HuH-7 (cell line): ENCODE measurements around the gene AZI2.

Experiments
- DNase-seq: peaks from one replicate; pipeline ENCODE4 v3.0.0; 2011; ENCODE audit warnings: low spot score

Gene AZI2, protein sequence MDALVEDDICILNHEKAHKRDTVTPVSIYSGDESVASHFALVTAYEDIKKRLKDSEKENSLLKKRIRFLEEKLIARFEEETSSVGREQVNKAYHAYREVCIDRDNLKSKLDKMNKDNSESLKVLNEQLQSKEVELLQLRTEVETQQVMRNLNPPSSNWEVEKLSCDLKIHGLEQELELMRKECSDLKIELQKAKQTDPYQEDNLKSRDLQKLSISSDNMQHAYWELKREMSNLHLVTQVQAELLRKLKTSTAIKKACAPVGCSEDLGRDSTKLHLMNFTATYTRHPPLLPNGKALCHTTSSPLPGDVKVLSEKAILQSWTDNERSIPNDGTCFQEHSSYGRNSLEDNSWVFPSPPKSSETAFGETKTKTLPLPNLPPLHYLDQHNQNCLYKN

DNA sequence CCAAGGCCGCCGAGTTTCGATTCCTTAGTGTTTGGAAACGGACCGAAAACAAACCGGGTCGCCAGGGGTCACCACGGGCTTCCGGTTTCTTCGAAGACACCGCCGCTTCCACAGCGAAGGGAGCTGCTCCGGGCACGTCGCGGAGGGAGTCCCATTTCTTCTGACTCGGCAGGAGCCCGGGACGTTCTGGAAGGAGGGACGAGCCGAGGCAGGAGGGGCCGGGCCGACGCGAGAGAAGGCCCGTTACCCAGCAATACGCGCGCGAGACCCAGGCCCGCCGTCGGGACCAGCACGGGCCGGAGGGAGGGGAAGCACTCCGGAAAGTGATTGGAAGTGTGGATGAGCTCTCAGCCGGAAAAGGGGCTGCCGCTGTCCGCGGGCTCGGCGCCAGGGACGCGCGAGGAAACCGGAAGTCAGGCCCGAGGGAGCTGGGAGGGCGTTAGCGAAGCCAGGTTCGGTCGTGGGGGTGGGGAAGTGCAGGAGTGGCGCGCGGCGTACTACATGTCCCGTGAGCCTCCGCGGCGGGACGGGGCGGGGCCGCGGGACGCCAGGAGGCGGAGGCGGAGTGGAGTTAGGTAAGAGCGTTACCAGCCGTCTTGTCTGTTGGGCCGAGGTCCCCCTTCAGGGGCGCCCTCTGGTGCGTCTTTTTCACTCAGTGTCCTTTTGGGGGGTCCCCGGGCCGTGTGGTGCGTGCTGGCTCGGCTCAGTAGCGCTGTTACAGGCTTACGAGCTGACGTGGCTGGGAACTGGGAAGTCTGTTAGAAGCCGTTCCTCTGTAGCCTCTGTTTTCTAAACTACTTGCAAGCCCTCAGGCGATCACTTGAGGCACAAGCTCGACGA is at the start of gene AZI2, which contains the start of gene ZCWPW2:
Gene AZI2, minus strand, starts transcription at position 196 of the 840 bp plus-strand sequence. CDS start 8,207 bp downstream, outside the sequence.
Gene ZCWPW2, plus strand, starts transcription at position 93 of the 840 bp plus-strand sequence. CDS start 64,348 bp downstream, outside the sequence.
- DNase-seq = peak; percentile 87

DNA sequence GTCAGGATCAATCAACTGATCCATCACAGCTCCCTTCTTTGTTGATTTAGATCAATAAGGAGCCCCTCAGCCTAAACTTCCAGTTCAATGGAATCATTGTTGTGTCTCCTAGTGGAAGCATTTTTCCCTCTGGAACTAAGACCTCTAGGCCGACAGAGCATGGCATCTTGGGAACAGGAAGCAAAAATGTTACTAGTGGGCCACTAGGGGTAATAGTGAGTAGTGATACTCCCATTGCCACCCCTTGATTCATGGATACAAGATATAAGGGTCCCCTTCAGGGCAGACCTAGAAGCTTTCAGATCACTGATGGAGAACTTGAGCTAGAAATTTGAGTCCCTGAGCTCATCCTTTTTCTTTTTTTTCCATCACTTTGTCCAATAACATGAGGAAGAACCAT is 40.4 kb upstream of the AZI2 start:
- no peak for DNase-seq

DNA sequence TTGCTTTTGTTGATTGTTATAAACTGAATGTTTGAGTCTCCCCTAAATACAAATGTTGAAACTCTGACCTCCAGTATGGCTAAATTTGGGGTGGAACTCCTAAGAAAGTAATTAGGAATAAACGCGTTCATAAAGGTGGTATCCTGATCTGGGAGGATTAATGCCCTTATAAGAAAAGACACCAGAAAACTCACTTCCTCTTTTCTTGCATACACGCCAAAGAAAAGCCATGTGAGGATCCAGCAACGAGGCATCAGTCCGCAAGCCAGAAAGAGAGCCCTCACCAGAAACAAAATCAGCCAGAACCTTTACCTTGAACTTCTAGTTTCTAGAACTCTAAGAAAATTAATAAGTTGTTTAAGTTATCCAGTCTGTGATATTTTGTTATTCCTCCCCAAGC is 37.4 kb upstream of the AZI2 start:
- no peak for DNase-seq

GRCh38 chr3:28376424-28376823 is 27.8 kb upstream of the AZI2 start:
- no peak for DNase-seq

GRCh38 chr3:28349469-28350000 is 911 bp upstream of the AZI2 start:
- DNase-seq = peak; percentile 10

DNA sequence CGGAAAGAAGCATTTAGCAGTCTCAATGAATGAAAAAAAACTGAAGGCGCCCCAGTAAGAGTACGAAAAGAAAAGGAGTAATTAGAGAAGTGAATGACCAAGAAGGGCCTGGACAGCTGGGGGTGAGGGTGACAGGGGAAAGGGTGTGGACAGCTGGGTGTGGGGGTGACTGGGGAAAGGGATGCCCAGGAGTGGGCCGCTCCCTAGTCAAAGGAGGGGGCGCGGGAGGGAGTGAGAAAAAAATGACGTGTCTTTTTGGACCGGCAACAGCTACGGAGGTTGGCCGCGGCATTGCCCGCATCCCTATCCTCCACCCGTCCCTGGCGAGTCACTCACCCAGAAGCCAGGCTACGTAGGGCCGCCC is 377 bp downstream of the AZI2 start:
- no peak for DNase-seq

- no peak for DNase-seq
Measured at GRCh38 chr3:28347374-28348264, 1.0 kb downstream of the AZI2 start.

DNA sequence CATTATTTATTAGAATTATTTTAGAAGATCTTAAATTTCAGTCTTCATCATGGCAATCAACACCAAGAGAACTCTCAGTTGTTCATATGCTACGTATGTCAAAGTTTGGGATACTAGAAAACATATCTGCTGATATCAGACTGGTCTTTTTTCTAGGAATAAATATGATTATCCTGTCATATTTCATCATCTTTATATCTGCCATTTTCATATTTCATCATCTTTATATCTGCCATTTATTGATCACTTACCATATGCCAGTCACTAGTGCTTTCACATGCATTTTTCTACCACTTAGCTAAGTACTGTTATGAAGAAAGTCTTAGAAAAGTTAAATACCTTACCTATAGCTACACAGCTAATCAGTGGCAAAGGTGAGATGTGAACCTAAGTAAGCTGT is 2.9 kb downstream of the AZI2 start:
- no peak for DNase-seq

DNA sequence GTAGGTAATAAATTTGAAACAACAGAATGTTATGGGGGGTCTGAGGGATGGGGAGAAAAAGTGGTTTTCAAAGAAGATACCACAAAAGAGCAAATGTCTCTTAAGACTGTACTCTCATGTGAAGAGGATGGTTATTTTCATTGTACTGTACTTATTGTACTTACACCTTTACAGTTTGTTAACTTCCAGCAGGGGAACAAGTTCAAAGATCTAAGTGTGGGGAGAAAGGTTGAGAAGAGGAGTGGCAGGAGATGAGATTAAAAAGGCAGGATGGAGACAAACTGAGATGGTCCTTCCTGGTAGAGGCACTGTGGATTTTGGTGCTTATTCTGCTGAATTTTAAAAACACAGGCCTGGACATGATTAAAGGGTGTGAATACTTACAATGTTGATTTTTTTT is 5.5 kb downstream of the AZI2 start:
- DNase-seq = no peak

DNA sequence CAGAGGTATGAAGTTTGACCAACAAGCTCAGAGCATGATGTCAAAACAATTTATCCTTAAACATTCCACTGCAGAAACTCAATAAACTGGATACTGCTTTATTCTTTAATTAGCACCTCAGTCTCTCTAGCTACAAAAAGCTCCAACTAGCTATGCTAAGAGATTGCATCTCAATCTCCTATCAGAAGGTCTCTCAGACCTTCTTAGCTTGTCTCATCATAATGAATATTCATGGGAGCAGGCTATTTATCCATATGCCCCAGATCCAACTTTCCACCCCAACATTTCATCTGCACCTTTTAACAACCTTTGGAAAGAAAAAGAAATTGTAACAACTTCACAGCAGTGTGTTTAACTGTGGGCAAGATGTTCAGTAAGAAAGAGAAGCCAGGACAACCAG is 11.4 kb downstream of the AZI2 start:
- DNase-seq = no peak

DNA sequence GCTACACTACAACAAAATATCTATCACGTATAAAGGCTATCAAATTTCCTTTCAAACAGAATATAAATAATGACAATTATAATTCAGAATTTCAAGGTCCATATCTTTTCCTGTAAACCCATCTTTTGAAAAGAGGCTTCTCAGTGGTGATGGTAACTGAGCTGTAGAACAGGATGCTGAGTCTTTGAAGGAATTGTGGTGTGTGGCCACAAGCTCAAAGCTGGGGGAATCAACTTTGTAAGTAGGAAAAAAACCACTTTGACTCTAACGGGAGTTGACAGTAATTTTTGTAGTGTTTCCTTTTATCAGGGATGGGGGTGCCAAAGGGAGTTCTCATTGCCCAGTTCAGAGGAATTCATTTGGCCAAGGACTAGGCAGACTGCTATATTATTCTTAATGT is 13.4 kb downstream of the AZI2 start:
- no peak for DNase-seq

- DNase-seq = no peak
Measured at GRCh38 chr3:28334552-28334951, 14.1 kb downstream of the AZI2 start.

DNA sequence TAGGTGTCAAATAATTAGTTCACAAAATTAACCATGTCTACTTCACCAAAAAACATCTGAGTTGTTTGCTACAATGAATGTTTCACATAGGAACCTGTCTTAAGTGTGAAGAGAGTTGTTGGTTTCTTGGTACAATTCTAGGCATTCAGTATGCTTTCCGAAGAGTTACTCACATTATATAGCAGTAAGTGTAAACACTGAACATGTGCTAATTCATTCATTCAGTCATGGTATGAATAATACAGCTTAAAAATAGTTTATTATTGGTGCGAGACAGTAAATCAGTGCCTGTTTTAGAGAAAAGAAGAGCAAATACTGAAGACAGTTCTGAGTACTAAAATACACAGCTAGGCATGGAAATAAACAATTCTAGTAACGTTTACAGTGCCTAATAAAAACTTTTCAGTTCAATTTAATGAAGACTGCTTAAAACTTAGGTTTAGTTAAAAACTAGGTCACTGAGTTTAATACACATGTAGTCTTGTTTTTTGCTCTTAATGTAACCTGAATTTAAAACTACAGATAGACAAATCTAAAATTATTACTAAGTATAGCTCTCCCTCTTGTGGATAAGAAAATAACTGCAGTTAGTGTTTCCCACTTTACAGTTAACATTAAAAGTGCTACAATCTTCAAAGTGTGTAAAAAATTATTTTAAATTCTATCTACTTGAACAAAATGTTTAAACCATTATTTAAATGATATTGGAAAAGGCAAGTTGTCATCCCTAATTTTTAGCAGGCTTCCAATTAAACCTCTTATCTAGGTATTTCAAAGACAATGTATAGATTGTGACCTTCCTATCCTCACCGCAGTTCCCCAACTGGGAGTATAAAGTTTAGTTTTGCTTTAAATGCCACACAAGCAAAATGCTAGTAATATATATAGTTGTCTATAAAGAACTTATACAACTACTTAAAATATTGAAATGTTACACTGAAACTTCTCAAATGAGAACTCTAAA is 20.2 kb downstream of the AZI2 start:
- DNase-seq = no peak

GRCh38 chr3:28326458-28326926 is 22.1 kb downstream of the AZI2 start:
- no peak for DNase-seq

DNA sequence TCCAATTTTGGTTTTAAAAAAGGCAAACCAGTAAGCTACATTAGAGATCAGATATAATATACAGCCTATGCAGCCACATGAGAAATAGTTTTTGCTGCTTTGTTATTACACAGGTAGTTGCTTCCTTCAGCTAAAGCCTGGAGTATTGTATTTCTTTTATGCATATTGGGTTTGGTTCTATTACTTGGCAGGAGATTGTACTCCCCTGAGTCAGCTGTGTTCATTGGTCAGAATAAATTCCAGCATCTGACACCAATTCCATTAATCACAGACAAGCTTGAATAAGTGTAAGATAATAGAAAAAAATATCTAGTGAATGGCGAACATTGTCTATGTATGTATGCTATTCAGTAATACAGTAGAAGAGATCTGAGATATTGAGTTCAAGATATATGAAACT is 26.2 kb downstream of the AZI2 start:
- no peak for DNase-seq

DNA sequence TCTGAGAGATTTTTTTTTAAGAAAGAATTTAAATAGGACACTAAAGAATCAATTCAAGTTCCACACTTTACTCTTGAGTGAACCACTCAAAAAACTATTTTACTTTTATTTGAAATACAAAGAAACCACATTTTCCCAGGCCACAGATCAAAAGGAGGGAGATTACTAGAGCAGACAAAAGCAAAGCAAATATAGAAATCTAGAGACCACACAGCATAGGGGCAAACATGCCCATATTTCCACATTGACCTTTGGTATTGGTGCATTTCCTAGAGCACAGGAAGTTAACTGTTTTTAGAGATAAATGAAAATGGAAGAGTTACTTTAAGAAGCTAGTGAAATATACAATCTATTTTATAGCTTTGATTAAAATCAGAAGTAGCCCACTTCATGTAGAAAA is 27.6 kb downstream of the AZI2 start:
- no peak for DNase-seq

DNA sequence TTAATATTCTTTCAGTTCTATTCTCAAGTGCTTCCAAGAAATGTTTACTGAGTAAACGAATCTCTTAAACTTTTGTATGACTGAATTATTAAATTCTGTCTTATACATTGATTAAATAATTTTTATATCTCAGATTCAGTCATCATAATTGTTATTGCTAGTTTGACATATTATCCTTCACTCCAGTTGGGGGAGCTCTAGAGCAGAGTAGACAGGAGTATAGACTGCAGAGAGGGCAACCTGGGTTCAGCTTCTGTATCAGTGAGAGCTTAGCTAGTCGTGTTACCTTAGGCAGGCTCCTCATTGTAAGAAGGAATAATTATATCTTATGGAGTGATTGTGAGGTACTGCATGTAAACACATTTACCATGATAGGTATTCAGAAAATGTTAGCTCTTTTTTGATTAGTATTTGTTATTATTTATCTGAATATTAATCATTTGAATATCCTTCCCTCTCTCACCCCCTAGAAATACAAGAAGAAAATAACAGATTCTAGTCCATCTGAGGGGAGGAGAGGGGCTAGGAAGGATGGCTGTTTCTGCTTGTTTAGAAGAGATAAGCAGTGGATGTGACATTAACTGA is 31.1 kb downstream of the AZI2 start:
- DNase-seq = peak; percentile 44

DNA sequence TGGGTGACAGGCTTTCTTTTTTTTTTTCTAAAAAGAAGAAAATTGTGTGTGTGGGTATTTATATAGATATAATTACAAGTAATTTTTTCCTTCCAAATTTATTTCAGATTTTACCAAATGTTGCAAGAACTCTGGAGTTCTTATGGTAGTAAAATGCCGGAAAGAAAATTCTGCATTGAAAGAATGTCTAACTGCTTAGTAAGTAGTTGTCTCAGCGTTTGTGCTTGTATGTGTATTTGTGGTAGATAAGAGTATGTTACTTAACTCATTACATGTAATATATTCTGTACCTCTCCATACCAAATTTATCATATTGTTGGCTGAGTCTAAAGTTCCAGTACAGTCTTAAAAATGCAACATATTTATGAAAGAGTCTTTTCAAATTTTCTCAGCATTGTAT is 32.4 kb downstream of the AZI2 start:
- DNase-seq = no peak

DNA sequence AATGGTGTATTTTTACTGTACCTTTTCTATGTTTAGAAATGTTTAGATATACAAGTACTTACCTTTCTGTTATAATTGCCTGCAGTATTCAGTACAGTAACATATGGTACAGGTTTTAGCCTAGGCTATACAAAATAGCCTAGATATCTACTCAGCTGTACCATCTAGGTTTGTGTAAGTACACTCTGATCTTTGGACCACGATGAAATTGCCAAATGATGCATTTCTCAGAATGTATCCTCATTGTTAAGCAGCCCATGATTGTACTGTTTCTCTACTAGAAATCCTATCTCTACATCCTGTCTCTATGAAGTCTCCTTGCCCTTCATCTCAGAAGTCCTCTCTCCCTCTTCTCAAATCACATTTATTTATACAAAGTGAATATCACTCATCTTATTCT is 32.9 kb downstream of the AZI2 start:
- no peak for DNase-seq

DNA sequence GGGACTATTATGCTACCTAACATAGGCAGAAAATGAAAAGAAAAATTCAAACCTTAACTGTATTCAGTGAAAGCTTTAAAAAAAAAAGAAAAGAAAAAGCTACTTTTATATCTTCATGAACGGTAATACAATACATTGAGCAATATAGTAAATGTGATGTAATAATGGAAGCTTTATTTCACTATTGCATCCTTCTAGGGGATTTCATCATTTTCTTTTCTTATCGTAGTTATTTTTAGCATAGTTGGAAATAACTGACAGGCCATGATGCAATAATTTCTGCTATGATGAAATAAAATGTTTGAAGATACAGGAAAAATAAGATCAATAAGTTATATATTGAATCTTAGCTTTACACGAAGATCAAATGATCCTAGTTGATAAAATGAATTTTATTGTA is 40.4 kb downstream of the AZI2 start:
- no peak for DNase-seq
